Globus pallidus (tissue), 1 donor: ENCODE measurements around the gene NCOA7.

Experiments
- DNase-seq: peaks from one replicate; pipeline ENCODE4 v3.0.0-alpha.2; 2015; ENCODE audit warnings: low spot score

The NCOA7 gene

GRCh38 chr6:125811259-125811658 lies 20.5 kb downstream of the NCOA7 start:
- DNase-seq = no peak

GRCh38 chr6:125812394-125813292 lies 21.9 kb downstream of the NCOA7 start:
- peak; percentile 76 for DNase-seq

GRCh38 chr6:125814481-125814880 lies 23.7 kb downstream of the NCOA7 start:
- no peak for DNase-seq

- DNase-seq = no peak
Observed at GRCh38 chr6:125815080-125815910, 24.5 kb downstream of the NCOA7 start.

GRCh38 chr6:125816828-125817280 lies 26.1 kb downstream of the NCOA7 start:
- no peak for DNase-seq

GRCh38 chr6:125818225-125818657 lies 27.5 kb downstream of the NCOA7 start:
- no peak for DNase-seq

GRCh38 chr6:125818772-125819260 lies 28.1 kb downstream of the NCOA7 start:
- no peak for DNase-seq

- no peak for DNase-seq
Observed at GRCh38 chr6:125819535-125820326, 29.0 kb downstream of the NCOA7 start.

GRCh38 chr6:125821825-125822281 lies 31.1 kb downstream of the NCOA7 start:
- peak; percentile 80 for DNase-seq

GRCh38 chr6:125823180-125823579 lies 32.4 kb downstream of the NCOA7 start:
- no peak for DNase-seq

GRCh38 chr6:125824946-125825771 lies 34.4 kb downstream of the NCOA7 start:
- DNase-seq = no peak

GRCh38 chr6:125826695-125827463 lies 36.1 kb downstream of the NCOA7 start:
- DNase-seq = no peak

- no peak for DNase-seq
Observed at GRCh38 chr6:125827788-125828320, 37.1 kb downstream of the NCOA7 start.

GRCh38 chr6:125828476-125829039 lies 37.8 kb downstream of the NCOA7 start:
- DNase-seq = no peak

GRCh38 chr6:125829433-125829832 lies 38.7 kb downstream of the NCOA7 start:
- DNase-seq = no peak

GRCh38 chr6:125831659-125832058 lies 40.9 kb downstream of the NCOA7 start:
- DNase-seq = no peak

- no peak for DNase-seq
Observed at GRCh38 chr6:125832391-125833117, 41.8 kb downstream of the NCOA7 start.

GRCh38 chr6:125834348-125834747 lies 43.6 kb downstream of the NCOA7 start:
- no peak for DNase-seq
